Panc1 (cell line): ENCODE measurements around the gene SH3RF2. TPM values are rescaled to one million over a fixed set of nuclear protein-coding genes. Genes with fewer than 3 reads are reported as not detected.

ENCODE experiments used
- ATAC-seq: fragments of 200-7000 bp; cut with Tn5 transposase; 2 replicates; pipeline ENCODE4 v1.9.1; 2020; ENCODE audit warnings: mild to moderate bottlenecking, moderate library complexity
- BruUV-seq: library from RNA; stranded (reverse); fragments of 400-500 nt; replicated peaks from 2 replicates; lab custom pipeline; 2021; lab: Mats Ljungman, UMichigan
- CTCF ChIA-PET: fragments of 300-600 bp; sonication (Branson Sonifier 250); formaldehyde crosslinking; loops from one replicate; lab custom pipeline; 2022; ENCODE audit warnings: antibody characterized with exemption; lab: Charles Lee
- POLR2A ChIA-PET: fragments of 300-600 bp; sonication (Branson Sonifier 250); formaldehyde crosslinking; loops from one replicate; lab custom pipeline; 2022; ENCODE audit warnings: antibody characterized with exemption; lab: Charles Lee
- DNase-seq: peaks from one replicate; pipeline ENCODE4 v3.0.0-alpha.2; 2010; ENCODE audit warnings: low read depth, low spot score
- H3K27ac ChIP-seq: 2 replicates; pipeline ENCODE4 v1.5.1; 2011; ENCODE audit warnings: mild to moderate bottlenecking, low read length, inconsistent platforms
- H3K27me3 ChIP-seq: fragments of 200-500 bp; sonication (Bioruptor generic); 2 replicates; pipeline ENCODE4 v1.6.0; 2014; ENCODE audit warnings: low read length, inconsistent platforms; ENCODE audit not compliant: control insufficient read depth, insufficient read depth
- H3K36me3 ChIP-seq: fragments of 200-500 bp; sonication (Bioruptor generic); 2 replicates; pipeline ENCODE4 v1.5.1; 2014; ENCODE audit warnings: inconsistent platforms, mild to moderate bottlenecking, low read length, moderate library complexity; ENCODE audit not compliant: control insufficient read depth, insufficient read depth
- H3K4me1 ChIP-seq: 2 replicates; pipeline ENCODE4 v1.5.1; 2011; ENCODE audit warnings: inconsistent platforms, mild to moderate bottlenecking, low read length, moderate library complexity; ENCODE audit not compliant: control insufficient read depth, insufficient read depth
- H3K4me3 ChIP-seq, 2 experiments: 2 replicates each; pipeline ENCODE4 v1.5.1; 2011 to 2012; ENCODE audit warnings: low read depth in 2 of 2, low read length in 2 of 2, mild to moderate bottlenecking in 2 of 2, inconsistent platforms in 1 of 2, moderate library complexity in 1 of 2
- H3K9me3 ChIP-seq: fragments of 200-500 bp; sonication (Bioruptor generic); 2 replicates; pipeline ENCODE4 v1.5.1; 2014; ENCODE audit warnings: low read depth, mild to moderate bottlenecking, inconsistent platforms, low read length, moderate library complexity; ENCODE audit not compliant: control insufficient read depth, insufficient read depth
- POLR2AphosphoS5 ChIP-seq: IDR thresholded peaks from 2 replicates; pipeline ENCODE4 v1.6.1; 2012; ENCODE audit warnings: mild to moderate bottlenecking, low read depth, low read length, moderate library complexity
- SIN3A ChIP-seq: IDR thresholded peaks from 2 replicates; pipeline ENCODE4 v1.6.1; 2012; ENCODE audit warnings: low read depth, mild to moderate bottlenecking, low read length, moderate library complexity, borderline replicate concordance; ENCODE audit not compliant: insufficient read depth
- TCF7L2 ChIP-seq: IDR thresholded peaks from 2 replicates; pipeline ENCODE4 v1.6.1; 2011; ENCODE audit warnings: mild to moderate bottlenecking, low read depth, low read length, inconsistent platforms
- in situ Hi-C: cut with HindIII; loops from 2 replicates; pipeline ENCODE4 v1.10.0; 2016; ENCODE audit warnings: low sequenced_read_pairs, low pct_unique_long_range_greater_than_20kb
- intact Hi-C: fragments of 100-400 bp; cut with micrococcal nuclease; formaldehyde crosslinking; loops from one replicate; pipeline ENCODE4 v1.10.0; 2022; ENCODE audit not compliant: unreplicated experiment
- total RNA-seq: library from RNA; stranded (reverse); gene quantifications from one replicate; pipeline ENCODE4 v1.2.1, GENCODE V29; 2021; ENCODE audit not compliant: unreplicated experiment
- TF ChIP-seq, protein P1 (sequence below), 2 experiments: IDR thresholded peaks; 2 replicates each; pipeline ENCODE4 v1.6.1; 2011 to 2012; ENCODE audit warnings: low read depth in 2 of 2, control low read depth in 1 of 2, low read length in 1 of 2, mild to moderate bottlenecking in 1 of 2, moderate library complexity in 1 of 2; ENCODE audit not compliant: insufficient read depth in 1 of 2
- TF ChIP-seq, protein P2 (sequence below): fragments of 450-650 bp; IDR thresholded peaks from 2 replicates; pipeline ENCODE4 v1.5.1; 2017; ENCODE audit warnings: mild to moderate bottlenecking

Gene SH3RF2
- total RNA-seq, 1 experiment from 2014 or later, result 23.1 TPM

DNA sequence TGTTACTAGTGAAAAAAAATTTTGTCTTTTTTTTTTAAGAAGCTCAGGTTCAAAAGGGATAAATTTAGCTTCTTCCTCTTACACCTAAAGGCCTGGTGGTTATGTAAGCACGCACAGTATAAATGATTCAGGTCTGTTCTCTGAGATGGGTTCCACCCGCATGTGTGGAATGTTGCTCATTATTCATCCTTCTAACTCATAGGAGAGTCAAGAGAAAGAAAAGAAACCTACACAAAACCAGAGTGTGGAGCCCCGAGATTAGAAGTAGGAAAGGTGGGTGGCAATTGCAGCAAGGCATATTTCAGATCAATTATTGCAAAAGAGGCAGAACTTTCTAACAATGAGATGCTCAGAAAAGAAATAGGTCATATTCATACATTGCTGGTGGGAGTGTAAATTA is 155.5 kb downstream of the SH3RF2 start:
- Histone ChIP-seq H3K27ac (no peak overlapping the region), H3K4me3 (no peak overlapping the region), H3K36me3 (no peaks in the 10 kb centered on the region), H3K27me3 (no peaks in the 10 kb centered on the region), H3K9me3 (no peaks in the 10 kb centered on the region), H3K4me1 (no peaks in the 10 kb centered on the region)
- ATAC-seq (no peak), DNase-seq (no peak)
- CTCF ChIA-PET, result no interaction called here
- BruUV-seq, result no TSS peak
- in situ Hi-C loops (no loop called here), intact Hi-C loops (no loop called here)
- POLR2A ChIA-PET, result interaction anchor here (0.7 kb wide), 1 partner anchor 18 kb away, joined by 4 read pairs; no protein-coding TSS in a partner anchor
- TF ChIP-seq POLR2AphosphoS5, result no peak
- TF ChIP-seq, protein P1, sequence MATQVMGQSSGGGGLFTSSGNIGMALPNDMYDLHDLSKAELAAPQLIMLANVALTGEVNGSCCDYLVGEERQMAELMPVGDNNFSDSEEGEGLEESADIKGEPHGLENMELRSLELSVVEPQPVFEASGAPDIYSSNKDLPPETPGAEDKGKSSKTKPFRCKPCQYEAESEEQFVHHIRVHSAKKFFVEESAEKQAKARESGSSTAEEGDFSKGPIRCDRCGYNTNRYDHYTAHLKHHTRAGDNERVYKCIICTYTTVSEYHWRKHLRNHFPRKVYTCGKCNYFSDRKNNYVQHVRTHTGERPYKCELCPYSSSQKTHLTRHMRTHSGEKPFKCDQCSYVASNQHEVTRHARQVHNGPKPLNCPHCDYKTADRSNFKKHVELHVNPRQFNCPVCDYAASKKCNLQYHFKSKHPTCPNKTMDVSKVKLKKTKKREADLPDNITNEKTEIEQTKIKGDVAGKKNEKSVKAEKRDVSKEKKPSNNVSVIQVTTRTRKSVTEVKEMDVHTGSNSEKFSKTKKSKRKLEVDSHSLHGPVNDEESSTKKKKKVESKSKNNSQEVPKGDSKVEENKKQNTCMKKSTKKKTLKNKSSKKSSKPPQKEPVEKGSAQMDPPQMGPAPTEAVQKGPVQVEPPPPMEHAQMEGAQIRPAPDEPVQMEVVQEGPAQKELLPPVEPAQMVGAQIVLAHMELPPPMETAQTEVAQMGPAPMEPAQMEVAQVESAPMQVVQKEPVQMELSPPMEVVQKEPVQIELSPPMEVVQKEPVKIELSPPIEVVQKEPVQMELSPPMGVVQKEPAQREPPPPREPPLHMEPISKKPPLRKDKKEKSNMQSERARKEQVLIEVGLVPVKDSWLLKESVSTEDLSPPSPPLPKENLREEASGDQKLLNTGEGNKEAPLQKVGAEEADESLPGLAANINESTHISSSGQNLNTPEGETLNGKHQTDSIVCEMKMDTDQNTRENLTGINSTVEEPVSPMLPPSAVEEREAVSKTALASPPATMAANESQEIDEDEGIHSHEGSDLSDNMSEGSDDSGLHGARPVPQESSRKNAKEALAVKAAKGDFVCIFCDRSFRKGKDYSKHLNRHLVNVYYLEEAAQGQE (IDR thresholded peaks at IDR 0.05; ENCODE audit: insufficient read depth in 1 of 2, low read depth in 2 of 2, low read length in 1 of 2), result no peak
- TF ChIP-seq, protein P2, sequence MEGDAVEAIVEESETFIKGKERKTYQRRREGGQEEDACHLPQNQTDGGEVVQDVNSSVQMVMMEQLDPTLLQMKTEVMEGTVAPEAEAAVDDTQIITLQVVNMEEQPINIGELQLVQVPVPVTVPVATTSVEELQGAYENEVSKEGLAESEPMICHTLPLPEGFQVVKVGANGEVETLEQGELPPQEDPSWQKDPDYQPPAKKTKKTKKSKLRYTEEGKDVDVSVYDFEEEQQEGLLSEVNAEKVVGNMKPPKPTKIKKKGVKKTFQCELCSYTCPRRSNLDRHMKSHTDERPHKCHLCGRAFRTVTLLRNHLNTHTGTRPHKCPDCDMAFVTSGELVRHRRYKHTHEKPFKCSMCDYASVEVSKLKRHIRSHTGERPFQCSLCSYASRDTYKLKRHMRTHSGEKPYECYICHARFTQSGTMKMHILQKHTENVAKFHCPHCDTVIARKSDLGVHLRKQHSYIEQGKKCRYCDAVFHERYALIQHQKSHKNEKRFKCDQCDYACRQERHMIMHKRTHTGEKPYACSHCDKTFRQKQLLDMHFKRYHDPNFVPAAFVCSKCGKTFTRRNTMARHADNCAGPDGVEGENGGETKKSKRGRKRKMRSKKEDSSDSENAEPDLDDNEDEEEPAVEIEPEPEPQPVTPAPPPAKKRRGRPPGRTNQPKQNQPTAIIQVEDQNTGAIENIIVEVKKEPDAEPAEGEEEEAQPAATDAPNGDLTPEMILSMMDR, result no peak
- TF ChIP-seq TCF7L2, result no peak
- TF ChIP-seq SIN3A, result no peak

DNA sequence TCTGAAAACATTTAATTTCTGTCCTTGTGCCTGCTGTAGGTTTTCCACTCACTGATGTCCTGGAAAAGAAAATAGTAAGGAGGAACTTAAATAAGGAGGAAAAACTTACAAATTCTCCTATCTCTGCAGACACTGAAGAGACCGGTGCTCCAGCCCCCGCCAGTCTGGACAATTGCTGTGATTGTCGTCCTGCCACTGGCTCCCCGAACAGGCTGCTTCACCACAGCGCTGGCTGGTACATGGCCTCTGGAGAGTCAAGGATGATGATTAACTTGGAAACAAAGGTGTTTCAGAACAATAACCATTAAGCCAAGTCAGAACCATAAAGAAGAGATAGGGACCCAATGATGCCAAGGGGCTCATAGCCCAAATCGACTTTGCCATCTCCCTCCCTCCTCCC is 161.7 kb downstream of the SH3RF2 start:
- in situ Hi-C loops, result no loop called here

More for the DNA sequence above, 161.7 kb downstream of the SH3RF2 start:
- Histone ChIP-seq H3K27ac (no peak overlapping the region), H3K27me3 (no peaks in the 10 kb centered on the region), H3K4me3 (no peak overlapping the region), H3K36me3 (no peaks in the 10 kb centered on the region), H3K9me3 (no peaks in the 10 kb centered on the region), H3K4me1 (no peaks in the 10 kb centered on the region)
- intact Hi-C loops, result no loop called here
- CTCF ChIA-PET, result no interaction called here
- DNase-seq (no peak), ATAC-seq (no peak)
- TF ChIP-seq, protein P2, result no peak
- no peak for TF ChIP-seq SIN3A
- no peak for TF ChIP-seq POLR2AphosphoS5
- no peak for TF ChIP-seq TCF7L2
- TF ChIP-seq, protein P1 (IDR thresholded peaks at IDR 0.05; ENCODE audit: insufficient read depth in 1 of 2, low read depth in 2 of 2, low read length in 1 of 2), result no peak
- no TSS peak for BruUV-seq
- POLR2A ChIA-PET, result no interaction called here
